Spleen (tissue), 7 donors: ENCODE results near the gene MLST8.

ENCODE experiments used
- POLR2A ChIP-seq, 3 donors: fragments of 450-650 bp; IDR thresholded peaks; one replicate each; pipeline ENCODE4 v1.5.1; 2017; ENCODE audit warnings: antibody characterized with exemption in 3 of 3, mild to moderate bottlenecking in 1 of 3
- TF ChIP-seq, protein P1 (sequence below), 11 experiments: fragments of 200-600 bp in 7 of 11; fragments of 450-650 bp in 4 of 11; sonication (generic) in 4 of 11; IDR thresholded peaks in 8 of 11; conservative IDR thresholded peaks in 3 of 11; 1 replicate in 7 of 11; 2 replicates in 4 of 11; pipeline versions ENCODE4 v1.4.0 to v1.8.0; 2016 to 2021; ENCODE audit warnings: antibody characterized with exemption in 11 of 11, inconsistent platforms in 4 of 11, mild to moderate bottlenecking in 1 of 11
- donor health status: DM: no; HTN: no; CAD: no; lungs with moderate emphysema.
- donor health status: DM: no; HTN: no; CAD: no.
- donor health status: DM: no; HTN: no; CAD: no.

DNA sequence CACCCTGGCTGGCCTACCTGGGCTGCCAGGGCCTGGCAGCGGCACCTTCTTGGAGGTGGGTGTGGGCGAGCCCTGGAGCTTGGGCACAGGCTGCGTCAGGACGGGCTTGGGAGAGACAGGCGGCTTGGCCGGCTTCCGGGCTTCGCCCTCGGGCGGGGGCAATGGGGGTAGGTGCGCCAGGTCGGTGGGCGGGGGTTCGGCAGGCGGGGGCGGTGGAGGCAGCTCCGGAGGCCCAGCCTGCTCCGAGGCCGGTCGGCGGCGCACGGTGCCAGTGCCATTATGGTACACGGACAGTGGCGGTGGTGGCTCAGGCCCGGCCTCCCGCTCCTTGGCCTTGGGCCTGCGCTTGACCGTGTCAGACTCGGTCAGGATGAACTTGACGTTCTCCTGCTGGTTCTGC, 25.7 kb upstream of the MLST8 start:
- TF ChIP-seq POLR2A (IDR thresholded peaks at IDR 0.05) = no peak
- TF ChIP-seq, protein P1, sequence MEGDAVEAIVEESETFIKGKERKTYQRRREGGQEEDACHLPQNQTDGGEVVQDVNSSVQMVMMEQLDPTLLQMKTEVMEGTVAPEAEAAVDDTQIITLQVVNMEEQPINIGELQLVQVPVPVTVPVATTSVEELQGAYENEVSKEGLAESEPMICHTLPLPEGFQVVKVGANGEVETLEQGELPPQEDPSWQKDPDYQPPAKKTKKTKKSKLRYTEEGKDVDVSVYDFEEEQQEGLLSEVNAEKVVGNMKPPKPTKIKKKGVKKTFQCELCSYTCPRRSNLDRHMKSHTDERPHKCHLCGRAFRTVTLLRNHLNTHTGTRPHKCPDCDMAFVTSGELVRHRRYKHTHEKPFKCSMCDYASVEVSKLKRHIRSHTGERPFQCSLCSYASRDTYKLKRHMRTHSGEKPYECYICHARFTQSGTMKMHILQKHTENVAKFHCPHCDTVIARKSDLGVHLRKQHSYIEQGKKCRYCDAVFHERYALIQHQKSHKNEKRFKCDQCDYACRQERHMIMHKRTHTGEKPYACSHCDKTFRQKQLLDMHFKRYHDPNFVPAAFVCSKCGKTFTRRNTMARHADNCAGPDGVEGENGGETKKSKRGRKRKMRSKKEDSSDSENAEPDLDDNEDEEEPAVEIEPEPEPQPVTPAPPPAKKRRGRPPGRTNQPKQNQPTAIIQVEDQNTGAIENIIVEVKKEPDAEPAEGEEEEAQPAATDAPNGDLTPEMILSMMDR (IDR thresholded peaks at IDR 0.05 in 8 of 11, conservative IDR thresholded peaks at IDR 0.05 in 3 of 11) = no peak
